ENCODE data around the gene IL23A. TPM values are rescaled to one million over a fixed set of nuclear protein-coding genes. Genes with fewer than 3 reads are reported as not detected.

The IL23A gene
- total RNA-seq, 1 experiment from 2014 or later, result 2.0 TPM

- no peak within 1 kb of the TSS for H2AK5ac ChIP-seq (ENCODE audit: insufficient read length, low read length)
- no peak within 1 kb of the TSS for H4K5ac ChIP-seq (ENCODE audit: insufficient read length, low read depth, low read length)
- H3K4ac ChIP-seq (ENCODE audit: low read depth, low read length), result no peak within 1 kb of the TSS; the same call in 1 of the 2 replicates
- no peak within 1 kb of the TSS for H3K14ac ChIP-seq (ENCODE audit: insufficient read depth, low read length)
- H2BK15ac ChIP-seq (ENCODE audit: low read depth, low read length), result no peak within 1 kb of the TSS
- H3K4me2 ChIP-seq (ENCODE audit: insufficient read depth, insufficient read length, low read length), result no peak within 1 kb of the TSS
- H3K9me3 ChIP-seq (ENCODE audit: control insufficient read depth, low read depth, low read length), result no peaks in the 10 kb centered on the region
- H3K23ac ChIP-seq (ENCODE audit: insufficient read length, low read depth, low read length), result no peak within 1 kb of the TSS
- H4K20me1 ChIP-seq (ENCODE audit: control insufficient read depth, insufficient read depth, insufficient read length), result no peaks in the 10 kb centered on the region
- no peak for DNase-seq
- no peaks in the 10 kb centered on the region for H3K27me3 ChIP-seq (ENCODE audit: insufficient read depth, low read length)
- H3K18ac ChIP-seq (ENCODE audit: insufficient read length, low read depth, low read length), result no peak within 1 kb of the TSS
- no peak within 1 kb of the TSS for H3K9ac ChIP-seq (ENCODE audit: extremely low read depth, insufficient read length, low read length)
- no peak within 1 kb of the TSS for H4K91ac ChIP-seq (ENCODE audit: insufficient read length, low read depth, low read length)
- Mint-ChIP-seq H3K9me3 (no peaks in the 10 kb centered on the region), H3K27me3 (ENCODE audit: low read depth) (peaks cover 10% of the 10 kb centered on the region; the same call in 1 of the 2 replicates), H3K36me3 (ENCODE audit: insufficient read depth in 1 of 3, low read depth in 3 of 3) (no peaks in the 10 kb centered on the region), H3K27ac (no peak within 1 kb of the TSS), H3K4me1 (peaks cover 10 to 12% of the 10 kb centered on the region in 2 experiments), H3K4me3 (peak within 1 kb of the TSS; percentile 92; a peak in 3 of 5 replicates)
- no peak within 1 kb of the TSS for H2BK20ac ChIP-seq (ENCODE audit: low read depth, low read length, poor library complexity, severe bottlenecking)
- no peak within 1 kb of the TSS for H3K27ac ChIP-seq (ENCODE audit: insufficient read length, low read depth, low read length)
- no peaks in the 10 kb centered on the region for H3K4me1 ChIP-seq (ENCODE audit: insufficient read depth, low read length)
- H2AFZ ChIP-seq (ENCODE audit: low read length), result no peak within 1 kb of the TSS
- H4K8ac ChIP-seq (replicated peaks; ENCODE audit: insufficient read length, low read depth, low read length), result no peak within 1 kb of the TSS
- no peak within 1 kb of the TSS for H2BK120ac ChIP-seq (ENCODE audit: low read depth, low read length, poor library complexity, severe bottlenecking)
- H3K79me2 ChIP-seq (ENCODE audit: insufficient read depth, low read length), result no peaks in the 10 kb centered on the region
- no peak within 1 kb of the TSS for H3K56ac ChIP-seq (ENCODE audit: insufficient read length, low read depth, low read length)
- no peak within 1 kb of the TSS for H2BK12ac ChIP-seq (ENCODE audit: insufficient read length, low read depth, low read length)
- no peak for TF ChIP-seq CTCF (conservative IDR thresholded peaks at IDR 0.05)
- H3K23me2 ChIP-seq (ENCODE audit: insufficient read length, low read depth, low read length, poor library complexity, severe bottlenecking), result no peaks in the 10 kb centered on the region
- no peak within 1 kb of the TSS for H2BK5ac ChIP-seq (ENCODE audit: insufficient read length, low read length)
- H3K79me1 ChIP-seq (ENCODE audit: insufficient read depth, low read depth, low read length, poor library complexity, severe bottlenecking), result no peaks in the 10 kb centered on the region
- H3T11ph ChIP-seq (ENCODE audit: low read length), result no peak within 1 kb of the TSS
- WGBS (ENCODE audit: extremely low coverage, insufficient read length, low lambda C conversion rate), result no CpG with 5 or more reads among the region's 10 CpGs
Observed at GRCh38 chr12:56362130-56363059, 23.7 kb downstream of the IL23A start, which contains the start of gene APOF. APOF (minus strand) TSS chr12:56362857; CDS start chr12:56362745, 112 bp downstream.
